ENCODE results near the gene ATP13A3.

DNA sequence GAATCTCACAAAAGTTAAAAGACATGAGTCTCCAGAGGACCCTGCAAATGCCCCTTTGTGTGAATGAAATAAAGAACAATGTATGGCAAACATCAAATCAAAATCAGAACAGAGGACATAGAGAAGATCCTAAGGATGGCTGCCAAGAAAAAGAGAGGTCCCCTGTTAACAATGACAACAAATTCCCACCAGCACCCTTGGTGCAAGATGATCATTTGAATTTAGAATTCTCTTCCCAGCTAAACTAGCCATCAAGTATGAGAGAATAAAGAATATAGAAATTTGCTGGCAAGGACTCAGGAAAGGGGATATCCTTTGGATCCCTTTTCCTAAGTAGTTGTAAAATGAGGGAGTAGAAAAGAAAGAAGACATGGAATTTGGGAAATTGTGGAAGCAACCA is 96.0 kb downstream of the ATP13A3 start:
- TF ChIP-seq, protein P1, sequence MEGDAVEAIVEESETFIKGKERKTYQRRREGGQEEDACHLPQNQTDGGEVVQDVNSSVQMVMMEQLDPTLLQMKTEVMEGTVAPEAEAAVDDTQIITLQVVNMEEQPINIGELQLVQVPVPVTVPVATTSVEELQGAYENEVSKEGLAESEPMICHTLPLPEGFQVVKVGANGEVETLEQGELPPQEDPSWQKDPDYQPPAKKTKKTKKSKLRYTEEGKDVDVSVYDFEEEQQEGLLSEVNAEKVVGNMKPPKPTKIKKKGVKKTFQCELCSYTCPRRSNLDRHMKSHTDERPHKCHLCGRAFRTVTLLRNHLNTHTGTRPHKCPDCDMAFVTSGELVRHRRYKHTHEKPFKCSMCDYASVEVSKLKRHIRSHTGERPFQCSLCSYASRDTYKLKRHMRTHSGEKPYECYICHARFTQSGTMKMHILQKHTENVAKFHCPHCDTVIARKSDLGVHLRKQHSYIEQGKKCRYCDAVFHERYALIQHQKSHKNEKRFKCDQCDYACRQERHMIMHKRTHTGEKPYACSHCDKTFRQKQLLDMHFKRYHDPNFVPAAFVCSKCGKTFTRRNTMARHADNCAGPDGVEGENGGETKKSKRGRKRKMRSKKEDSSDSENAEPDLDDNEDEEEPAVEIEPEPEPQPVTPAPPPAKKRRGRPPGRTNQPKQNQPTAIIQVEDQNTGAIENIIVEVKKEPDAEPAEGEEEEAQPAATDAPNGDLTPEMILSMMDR (IDR thresholded peaks at IDR 0.05) = no peak
- no peak for TF ChIP-seq POLR2A (IDR thresholded peaks at IDR 0.05)

Data from heart left ventricle (tissue), 13 donors.